KOPT-K1 (cell line): ENCODE measurements around the gene INTS7.
"Not testable (repeated sequence)": the region's sequence is repeated elsewhere in the genome, so short reads cannot be mapped to it uniquely, and the experiment has no call there.

Experiments used
- H3K27ac ChIP-seq: fragments of 200-600 bp; sonication (generic); 2 replicates; pipeline ENCODE4 v1.5.1; 2016; ENCODE audit warnings: antibody characterized with exemption, mild to moderate bottlenecking, low read depth, low read length; ENCODE audit not compliant: poor library complexity, severe bottlenecking
- H3K36me3 ChIP-seq: fragments of 200-600 bp; sonication (generic); 2 replicates; pipeline ENCODE4 v1.5.1; 2017; ENCODE audit warnings: antibody characterized with exemption, mild to moderate bottlenecking, low read length, moderate library complexity; ENCODE audit not compliant: insufficient read depth
- H3K9me3 ChIP-seq: fragments of 200-600 bp; sonication (generic); 2 replicates; pipeline ENCODE4 v1.5.1; 2017; ENCODE audit warnings: antibody characterized with exemption, low read length, mild to moderate bottlenecking; ENCODE audit not compliant: insufficient read depth, poor library complexity, severe bottlenecking

INTS7 gene

DNA sequence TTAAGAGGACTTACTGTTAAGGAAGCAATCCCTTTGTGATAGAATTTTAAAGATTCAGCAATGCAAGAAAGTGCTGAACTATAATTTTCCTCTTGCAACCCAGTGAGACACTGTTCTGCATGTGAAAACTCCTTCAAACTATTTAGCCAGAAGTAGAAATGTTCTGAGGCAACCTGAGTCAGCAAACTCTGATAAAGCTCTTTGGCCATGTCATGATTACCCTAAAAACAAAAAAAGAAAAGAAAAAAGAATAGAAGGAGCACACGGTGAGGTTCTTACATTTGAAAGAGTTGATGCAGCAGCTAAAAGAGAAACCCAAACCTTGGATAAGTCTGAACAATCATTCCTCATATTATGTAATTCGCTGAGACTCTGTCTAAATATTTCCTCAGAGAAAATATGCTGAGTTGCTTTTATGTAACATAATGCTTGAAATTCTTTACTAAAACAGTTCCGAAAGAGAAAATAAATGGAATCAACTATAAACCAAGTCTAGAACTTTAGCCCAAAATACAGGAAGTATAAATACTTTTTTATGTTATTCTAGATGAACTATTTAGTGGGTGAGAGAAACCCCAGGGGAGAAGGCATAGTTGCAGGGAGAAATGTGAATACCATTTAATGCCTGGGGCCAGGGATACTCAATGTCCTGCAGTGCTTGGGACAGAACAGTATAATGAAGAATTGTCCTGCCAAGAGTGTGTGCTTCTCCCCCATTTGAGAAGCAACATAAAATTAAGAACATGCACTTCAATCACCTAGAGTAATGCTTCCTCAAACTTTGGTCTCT, 60.0 kb downstream of the INTS7 start:
- H3K36me3 ChIP-seq = peaks cover 95% of the 10 kb centered on the region
- H3K9me3 ChIP-seq = no peaks in the 10 kb centered on the region
- no peak overlapping the region for H3K27ac ChIP-seq

DNA sequence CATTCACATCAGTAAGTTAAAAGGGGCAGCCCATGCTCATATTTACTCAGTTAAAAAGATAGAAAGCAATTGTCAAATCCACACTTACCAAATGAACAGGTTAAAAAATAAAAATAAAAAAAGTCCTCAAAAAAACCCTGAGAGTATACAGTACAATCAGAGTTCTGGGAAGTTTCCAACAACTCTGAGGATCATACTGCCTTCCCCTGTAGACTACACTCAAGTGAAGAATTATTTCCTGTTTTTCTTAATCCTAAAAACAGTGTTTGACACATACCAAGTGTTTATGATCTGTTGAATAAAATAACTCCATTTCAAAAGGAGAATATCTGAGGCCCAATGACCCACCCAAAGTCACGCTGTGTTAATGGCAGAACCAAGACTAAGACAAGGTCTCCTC, 61.8 kb downstream of the INTS7 start:
- Histone ChIP-seq H3K9me3 (no peaks in the 10 kb centered on the region), H3K27ac (no peak overlapping the region), H3K36me3 (peaks cover 92% of the 10 kb centered on the region)

DNA sequence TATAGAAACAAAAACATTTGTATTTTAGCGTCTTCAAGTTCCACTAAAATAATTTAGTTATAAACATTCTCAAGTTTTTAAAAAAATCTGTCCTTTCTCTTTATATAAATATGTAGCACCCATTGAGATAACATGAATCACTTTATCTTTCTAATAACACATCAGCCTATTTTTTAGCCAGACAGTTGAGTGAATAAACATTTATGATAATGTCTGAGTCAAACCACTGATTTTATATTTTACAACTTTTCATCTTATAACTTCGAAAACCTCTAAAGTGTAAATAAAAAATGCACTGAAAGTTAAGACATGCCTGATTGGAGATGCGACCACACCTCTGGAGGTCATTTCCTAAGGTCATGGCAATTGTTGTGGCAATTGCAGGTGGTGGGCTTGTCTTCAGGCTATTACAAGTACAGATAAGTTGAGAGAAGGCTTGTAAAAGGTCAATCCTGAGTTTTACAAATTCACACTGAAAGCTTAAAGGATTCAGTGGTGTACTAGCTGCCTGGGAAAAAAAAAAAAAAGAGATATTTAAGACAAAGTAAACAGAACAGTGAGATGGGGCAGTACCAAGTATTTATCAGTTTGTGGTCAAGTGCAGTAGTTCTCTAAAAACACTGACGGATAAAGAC, 67.0 kb downstream of the INTS7 start:
- peaks cover 91% of the 10 kb centered on the region for H3K36me3 ChIP-seq
- H3K27ac ChIP-seq = no peak overlapping the region
- H3K9me3 ChIP-seq = no peaks in the 10 kb centered on the region

DNA sequence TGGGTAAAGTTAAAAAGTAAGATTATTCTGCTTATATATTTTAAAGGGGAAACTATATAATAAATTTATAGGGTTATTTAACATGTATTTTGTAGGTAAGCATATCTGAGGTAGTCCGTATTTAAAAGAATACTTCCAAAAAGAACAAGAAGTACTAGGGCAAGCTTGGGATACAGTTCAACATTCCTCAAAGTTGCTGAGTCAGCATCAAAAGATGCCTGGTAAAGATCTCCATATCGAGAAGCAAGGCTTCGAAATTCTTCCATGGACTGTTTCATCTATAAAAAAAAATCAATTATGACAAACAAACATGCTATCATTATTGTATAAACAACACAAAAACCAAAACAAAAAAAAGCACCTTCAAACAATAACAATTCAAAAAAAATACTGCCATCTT, 67.7 kb downstream of the INTS7 start:
- Histone ChIP-seq H3K36me3 (peaks cover 91% of the 10 kb centered on the region), H3K9me3 (no peaks in the 10 kb centered on the region), H3K27ac (no peak overlapping the region)

DNA sequence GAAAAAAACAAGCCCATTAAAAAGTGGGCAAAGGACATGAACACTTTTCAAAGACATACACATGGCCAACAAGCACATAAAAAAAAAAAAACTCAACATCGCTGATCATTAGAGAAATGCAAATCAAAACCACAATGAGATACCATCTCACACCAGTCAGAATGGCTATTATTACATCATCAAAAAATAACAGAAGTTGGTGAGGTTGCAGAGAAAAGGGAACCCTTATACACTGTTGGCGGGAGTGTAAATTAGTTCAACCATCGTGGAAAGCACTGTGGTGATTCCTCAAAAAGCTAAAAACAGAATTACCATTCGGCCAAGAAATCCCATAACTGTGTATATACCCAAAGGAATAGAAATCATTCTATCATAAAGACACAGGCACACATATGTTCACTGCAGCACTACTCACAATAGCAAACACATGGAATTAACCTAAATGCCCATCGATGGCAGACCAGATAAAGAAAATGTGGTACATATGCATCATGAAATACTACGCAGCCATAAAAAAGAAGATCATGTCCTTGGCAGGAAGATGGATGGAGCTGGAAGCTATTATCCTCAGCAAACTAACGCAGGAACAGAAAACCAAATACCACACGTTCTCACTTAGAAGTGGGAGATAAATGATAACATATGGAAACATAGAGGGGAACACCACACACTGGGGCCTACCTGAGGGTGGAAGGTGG, 70.1 kb downstream of the INTS7 start:
- Histone ChIP-seq H3K36me3 (peaks cover 95% of the 10 kb centered on the region), H3K9me3 (no peaks in the 10 kb centered on the region), H3K27ac (no peak overlapping the region)

DNA sequence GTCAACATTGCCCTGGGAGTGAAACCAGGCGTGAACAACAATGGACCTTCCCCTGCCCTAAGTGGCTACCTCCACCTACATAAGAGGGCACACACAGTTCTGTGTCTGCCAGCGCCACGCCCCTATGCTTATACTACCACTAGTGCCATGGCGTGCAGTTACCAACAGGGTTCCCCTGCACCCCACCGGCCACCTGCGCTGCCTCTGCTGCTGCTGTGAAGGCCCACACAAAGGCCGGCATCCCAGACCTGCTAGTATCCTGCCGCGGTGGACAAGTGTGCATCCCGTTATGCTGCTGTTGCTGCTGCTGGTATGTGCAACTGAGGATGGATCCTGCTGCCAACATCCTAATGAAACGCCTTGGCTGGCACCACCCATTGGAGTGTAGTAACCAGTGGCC, 75.7 kb downstream of the INTS7 start:
- Histone ChIP-seq H3K9me3 (peaks cover 8% of the 10 kb centered on the region), H3K27ac (no peak overlapping the region), H3K36me3 (peaks cover 93% of the 10 kb centered on the region)

DNA sequence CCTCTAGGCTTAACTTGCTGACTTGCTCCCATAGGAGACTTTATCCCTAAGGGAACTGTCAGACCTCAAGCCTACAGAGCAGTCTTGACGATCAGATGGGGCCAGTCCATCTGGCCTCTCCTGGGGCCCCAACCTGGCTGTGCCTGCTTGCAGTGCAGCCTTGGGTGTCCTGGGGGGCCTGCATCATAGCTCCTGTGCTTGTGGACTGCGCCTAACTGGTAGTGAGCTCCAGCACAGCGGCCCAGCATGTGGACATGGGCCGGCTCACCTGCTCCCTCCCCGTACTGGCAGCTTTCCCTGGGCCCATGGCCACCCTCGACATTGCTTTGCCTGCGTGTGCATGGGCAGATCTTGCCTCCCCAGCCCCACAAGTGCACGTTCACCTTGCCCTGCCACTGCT, 76.1 kb downstream of the INTS7 start:
- H3K36me3 ChIP-seq = peaks cover 88% of the 10 kb centered on the region
- H3K27ac ChIP-seq = no peak overlapping the region
- H3K9me3 ChIP-seq = peaks cover 8% of the 10 kb centered on the region

DNA sequence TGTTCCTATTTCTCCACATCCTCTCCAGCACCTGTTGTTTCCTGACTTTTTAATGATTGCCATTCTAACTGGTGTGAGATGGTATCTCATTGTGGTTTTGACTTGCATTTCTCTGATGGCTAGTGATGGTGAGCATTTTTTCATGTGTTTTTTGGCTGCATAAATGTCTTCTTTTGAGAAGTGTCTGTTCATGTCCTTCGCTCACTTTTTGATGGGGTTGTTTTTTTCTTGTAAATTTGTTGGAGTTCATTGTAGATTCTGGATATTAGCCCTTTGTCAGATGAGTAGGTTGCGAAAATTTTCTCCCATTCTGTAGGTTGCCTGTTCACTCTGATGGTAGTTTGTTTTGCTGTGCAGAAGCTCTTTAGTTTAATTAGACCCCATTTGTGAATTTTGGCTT, 81.3 kb downstream of the INTS7 start:
- H3K36me3 ChIP-seq = peaks cover 77% of the 10 kb centered on the region
- H3K9me3 ChIP-seq, H3K27ac ChIP-seq: not testable (repeated sequence)

DNA sequence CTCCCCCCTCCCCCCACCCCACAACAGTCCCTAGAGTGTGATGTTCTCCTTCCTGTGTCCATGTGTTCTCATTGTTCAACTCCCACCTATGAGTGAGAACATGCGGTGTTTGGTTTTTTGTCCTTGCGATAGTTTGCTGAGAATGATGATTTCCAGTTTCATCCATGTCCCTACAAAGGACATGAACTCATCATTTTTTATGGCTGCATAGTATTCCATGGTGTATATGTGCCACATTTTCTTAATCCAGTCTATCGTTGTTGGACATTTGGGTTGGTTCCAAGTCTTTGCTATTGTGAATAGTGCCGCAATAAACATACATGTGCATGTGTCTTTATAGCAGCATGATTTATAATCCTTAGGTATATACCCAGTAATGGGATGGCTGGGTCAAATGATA, 81.8 kb downstream of the INTS7 start:
- H3K36me3 ChIP-seq = peaks cover 77% of the 10 kb centered on the region
- H3K27ac ChIP-seq, H3K9me3 ChIP-seq: not testable (repeated sequence)

DNA sequence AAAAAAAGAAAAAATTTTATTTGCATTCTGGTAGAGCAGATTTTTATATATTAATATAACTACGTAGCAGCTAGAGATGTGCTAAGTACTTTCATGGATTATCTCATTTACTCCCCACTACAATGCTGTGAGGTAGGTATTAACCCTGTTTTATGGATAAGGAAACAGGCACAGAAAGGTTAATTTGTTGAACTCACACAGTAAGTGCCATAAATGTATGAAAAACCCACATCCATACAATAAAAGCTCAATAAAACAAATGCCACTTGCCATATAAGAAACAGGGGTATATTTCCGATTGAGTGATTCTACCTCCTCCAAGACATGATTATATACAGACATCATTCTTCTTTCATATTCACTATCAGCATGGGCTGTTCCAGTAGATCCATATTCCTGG, 83.1 kb downstream of the INTS7 start:
- Histone ChIP-seq H3K36me3 (peaks cover 72% of the 10 kb centered on the region), H3K9me3 (peaks cover 8% of the 10 kb centered on the region), H3K27ac (no peak overlapping the region)

DNA sequence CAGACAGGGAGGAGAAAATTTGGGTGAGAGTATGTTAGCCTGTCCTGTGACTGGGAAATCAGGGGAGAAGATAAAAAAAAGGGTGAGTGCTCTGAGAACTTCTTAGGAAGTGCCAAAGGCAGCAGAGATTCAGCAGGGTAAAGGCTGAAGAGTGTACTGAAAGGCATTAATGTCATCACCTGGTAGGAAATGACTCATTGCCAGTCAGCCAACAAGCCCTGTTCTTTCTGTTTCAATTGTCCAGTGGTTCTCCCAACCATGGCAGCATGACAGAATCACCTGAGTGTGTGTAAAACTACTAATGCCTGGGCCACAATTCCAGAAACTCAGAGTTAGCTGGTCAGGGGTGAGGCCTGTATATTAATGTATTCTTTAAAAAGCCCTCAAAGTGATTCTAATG, 83.5 kb downstream of the INTS7 start:
- Histone ChIP-seq H3K9me3 (peaks cover 5% of the 10 kb centered on the region), H3K27ac (no peak overlapping the region), H3K36me3 (peaks cover 70% of the 10 kb centered on the region)

DNA sequence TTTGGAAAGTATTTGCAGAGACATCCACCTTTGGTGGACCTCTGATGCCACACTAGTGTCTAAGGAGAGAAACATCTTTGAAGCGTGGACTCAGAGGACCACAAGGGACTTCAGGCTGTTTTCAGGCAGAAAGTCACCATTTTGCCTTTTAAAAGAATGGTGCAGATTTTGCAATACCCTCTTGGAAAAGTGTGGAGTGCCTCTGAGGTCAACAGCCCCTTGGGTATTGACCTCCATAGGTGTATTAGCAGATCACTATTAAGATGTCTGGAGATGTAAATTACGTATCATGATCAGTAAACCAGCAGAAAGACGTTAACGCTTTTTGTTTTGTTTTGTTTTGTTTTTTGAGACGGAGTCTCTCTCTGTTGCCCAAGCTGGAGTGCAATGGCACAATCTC, 87.0 kb downstream of the INTS7 start:
- Histone ChIP-seq H3K27ac (no peak overlapping the region), H3K9me3 (no peaks in the 10 kb centered on the region), H3K36me3 (peaks cover 87% of the 10 kb centered on the region)

DNA sequence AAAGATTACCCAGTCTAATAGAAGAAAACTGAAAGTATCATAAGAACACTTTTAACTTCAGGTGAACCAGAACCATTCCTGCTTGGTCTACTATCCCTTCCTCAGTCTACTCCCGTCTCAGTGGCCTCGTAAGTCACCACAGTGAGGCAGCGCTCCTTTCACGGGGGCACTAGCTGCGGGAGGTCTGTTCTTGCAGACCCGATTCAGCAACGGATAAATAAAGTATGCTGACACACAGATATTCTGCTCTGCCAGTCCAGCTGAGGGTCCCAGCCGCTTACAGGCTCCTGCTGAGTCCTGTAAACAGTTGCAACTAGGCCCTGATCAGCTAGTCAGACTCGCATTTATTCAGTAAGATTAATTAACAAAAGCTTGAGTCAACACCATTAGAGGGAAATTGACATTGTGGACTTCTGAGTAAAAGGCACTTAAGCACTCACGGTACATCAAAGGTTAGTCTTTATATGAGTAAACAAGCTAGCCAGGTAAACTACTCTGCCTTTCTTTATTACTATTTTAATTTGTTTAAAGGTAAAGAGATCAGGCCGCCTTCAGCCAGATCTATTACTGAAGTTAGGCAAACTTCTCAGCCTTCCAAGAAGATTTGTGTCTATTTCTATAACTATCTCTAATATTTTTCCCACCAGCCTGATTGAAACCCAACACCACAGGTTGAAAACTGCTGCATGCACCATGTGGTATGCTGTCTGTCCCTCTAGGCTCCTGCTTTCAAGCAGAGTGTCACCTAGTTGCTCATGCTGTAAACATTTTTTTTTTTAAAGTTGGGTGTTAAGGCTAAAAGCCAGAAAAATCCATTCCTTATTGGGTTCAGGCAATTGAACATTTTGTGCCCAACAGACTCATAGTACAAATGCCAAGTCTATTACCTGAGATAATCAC, 87.7 kb downstream of the INTS7 start:
- peaks cover 88% of the 10 kb centered on the region for H3K36me3 ChIP-seq
- H3K27ac ChIP-seq = no peak overlapping the region

DNA sequence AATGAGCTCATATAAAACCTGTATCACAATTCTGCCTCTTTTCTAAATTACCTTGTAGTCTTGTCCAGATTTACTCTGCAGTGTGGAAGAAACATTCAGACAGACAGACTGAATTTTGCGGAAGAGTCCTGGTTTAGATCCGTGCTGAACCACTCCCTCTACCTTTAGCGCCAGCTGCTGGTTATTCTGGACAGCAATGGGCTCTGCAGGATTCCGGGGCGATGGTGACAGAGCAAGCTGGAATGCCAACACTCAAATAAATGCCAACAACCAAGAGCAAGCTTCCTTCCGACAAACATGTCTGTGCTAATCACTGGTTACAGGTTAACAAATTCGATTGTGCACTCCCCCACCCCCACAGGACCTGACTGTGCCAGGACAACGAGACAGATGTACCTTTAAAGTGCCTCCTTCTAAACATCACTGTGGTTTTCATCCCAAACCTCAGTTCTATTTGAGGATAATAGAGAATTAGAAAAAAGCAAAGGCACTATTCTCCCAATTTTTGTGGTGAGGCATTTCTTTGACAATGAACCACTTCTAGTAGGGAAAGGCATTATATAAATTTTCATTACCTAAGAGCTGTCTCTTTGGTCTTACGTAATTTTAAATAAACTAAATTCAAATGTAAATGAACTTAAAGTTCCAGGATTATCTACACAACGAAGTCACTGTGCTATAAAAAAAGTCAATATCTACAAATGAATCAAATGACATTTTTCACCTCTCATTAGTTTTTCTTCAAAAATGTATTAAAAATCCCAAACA, 90.4 kb downstream of the INTS7 start:
- Histone ChIP-seq H3K36me3 (peaks cover 76% of the 10 kb centered on the region), H3K27ac (no peak overlapping the region), H3K9me3 (no peaks in the 10 kb centered on the region)

More for the DNA sequence above, 87.7 kb downstream of the INTS7 start:
- H3K9me3 ChIP-seq = no peaks in the 10 kb centered on the region
